ENCODE results near the gene ATP6V0D1.
A peak's percentile ranks its signal among the peaks of the same experiment; 100 is the strongest.

DNA sequence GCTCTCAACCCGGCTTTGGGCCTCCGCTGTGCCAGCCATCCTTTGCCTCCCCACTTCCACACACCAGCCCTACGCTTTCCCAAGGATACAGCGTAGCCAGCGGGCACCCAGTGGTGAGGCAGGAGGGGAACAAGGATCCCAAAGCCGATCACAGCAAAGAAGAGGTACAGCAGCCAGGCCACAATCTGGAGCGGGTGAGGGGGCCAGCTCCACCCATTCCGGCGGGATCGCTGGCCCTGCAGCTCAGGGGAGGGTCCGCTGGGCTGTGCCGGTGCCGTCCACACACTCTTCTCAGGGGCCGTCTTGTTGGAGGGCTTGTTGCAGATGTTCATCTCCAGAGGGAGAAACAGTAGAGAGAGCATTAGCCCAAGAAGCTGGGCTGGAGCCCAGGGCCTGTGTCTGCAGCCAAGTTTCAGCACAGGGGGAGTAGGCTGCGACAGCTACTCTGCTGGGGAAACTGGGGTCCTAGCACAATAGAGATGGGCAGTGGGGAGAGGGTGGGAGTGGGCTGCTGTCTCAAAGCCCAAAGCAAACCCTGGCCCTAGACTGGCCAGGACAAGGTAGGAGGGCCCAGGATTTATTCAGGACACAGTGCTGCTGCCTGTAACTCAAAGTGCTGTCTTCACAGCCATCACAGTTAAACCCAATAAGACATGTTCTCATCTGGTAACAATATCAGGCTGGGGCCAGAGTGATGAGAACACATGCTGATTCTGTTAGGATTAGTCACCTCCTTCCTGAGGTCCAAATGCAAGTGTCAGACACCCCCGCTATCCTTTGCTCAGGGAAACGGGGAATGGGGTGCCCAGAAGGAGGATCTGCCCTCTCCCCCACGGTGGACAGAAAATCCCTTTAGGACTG is 74.6 kb downstream of the ATP6V0D1 start:
- TF ChIP-seq, protein P1, sequence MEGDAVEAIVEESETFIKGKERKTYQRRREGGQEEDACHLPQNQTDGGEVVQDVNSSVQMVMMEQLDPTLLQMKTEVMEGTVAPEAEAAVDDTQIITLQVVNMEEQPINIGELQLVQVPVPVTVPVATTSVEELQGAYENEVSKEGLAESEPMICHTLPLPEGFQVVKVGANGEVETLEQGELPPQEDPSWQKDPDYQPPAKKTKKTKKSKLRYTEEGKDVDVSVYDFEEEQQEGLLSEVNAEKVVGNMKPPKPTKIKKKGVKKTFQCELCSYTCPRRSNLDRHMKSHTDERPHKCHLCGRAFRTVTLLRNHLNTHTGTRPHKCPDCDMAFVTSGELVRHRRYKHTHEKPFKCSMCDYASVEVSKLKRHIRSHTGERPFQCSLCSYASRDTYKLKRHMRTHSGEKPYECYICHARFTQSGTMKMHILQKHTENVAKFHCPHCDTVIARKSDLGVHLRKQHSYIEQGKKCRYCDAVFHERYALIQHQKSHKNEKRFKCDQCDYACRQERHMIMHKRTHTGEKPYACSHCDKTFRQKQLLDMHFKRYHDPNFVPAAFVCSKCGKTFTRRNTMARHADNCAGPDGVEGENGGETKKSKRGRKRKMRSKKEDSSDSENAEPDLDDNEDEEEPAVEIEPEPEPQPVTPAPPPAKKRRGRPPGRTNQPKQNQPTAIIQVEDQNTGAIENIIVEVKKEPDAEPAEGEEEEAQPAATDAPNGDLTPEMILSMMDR (IDR thresholded peaks at IDR 0.05), result no peak
- TF ChIP-seq POLR2A (IDR thresholded peaks at IDR 0.05; ENCODE audit: low read depth), result no peak
- TF ChIP-seq EP300 (IDR thresholded peaks at IDR 0.05), result no peak
- peak in 1 of 2 donors; percentile 6 for TF ChIP-seq POLR2AphosphoS5 (IDR thresholded peaks at IDR 0.05)
